Measurements from ENCODE around the gene OCA2. TPM values are rescaled to one million over a fixed set of nuclear protein-coding genes. Genes with fewer than 3 reads are reported as not detected.

The OCA2 gene
- total and polyA plus RNA-seq, 2 of the 13 experiments (the other 11 are each of a cell fraction or from before 2014, with no cell fraction given): 0.02 to 0.05 TPM

- H3K27ac ChIP-seq (ENCODE audit: extremely low read length, insufficient read depth, low read length): no peak overlapping the region
- H3K4me3 ChIP-seq (replicated peaks in 1 of 3; ENCODE audit: insufficient read depth in 1 of 3, low read depth in 2 of 3, low read length in 3 of 3): no peak overlapping the region
- ChIA-PET CTCF (ENCODE audit: low intra/inter-chr PET ratio, low total read pairs) (no interaction called here), POLR2A (no interaction called here)
- in situ Hi-C loops (cut with HindIII; ENCODE audit: extremely low pct_ligation_motif_present, low pct_unique_long_range_greater_than_20kb) (no loop called here), intact Hi-C loops (cut with micrococcal nuclease; ENCODE audit: unreplicated experiment) (no loop called here)
- no peak overlapping the region for H2AFZ ChIP-seq (ENCODE audit: low read length)
- H3K4me2 ChIP-seq (ENCODE audit: low read depth, low read length): no peak overlapping the region
- WGBS (ENCODE audit: low lambda C conversion rate): 0% methylated on average over 1 of the region's 1 CpG
- no peak overlapping the region for H3K9ac ChIP-seq (ENCODE audit: insufficient read depth, low read depth, low read length)
- H3K36me3 ChIP-seq (replicated peaks in 1 of 2; ENCODE audit: control insufficient read depth in 1 of 2, insufficient read depth in 2 of 2, low read length in 2 of 2): no peaks in the 10 kb centered on the region
- H3K79me2 ChIP-seq (ENCODE audit: insufficient read depth, low read length): no peaks in the 10 kb centered on the region
- TF ChIP-seq ZZZ3 (CRISPR knock-in tag; IDR thresholded peaks at IDR 0.05; ENCODE audit: borderline replicate concordance) (no peak), THRA (CRISPR knock-in tag; IDR thresholded peaks at IDR 0.05; ENCODE audit: borderline replicate concordance) (no peak), ELF1 (CRISPR knock-in tag; IDR thresholded peaks at IDR 0.05) (no peak), HCFC1 (IDR thresholded peaks at IDR 0.05; ENCODE audit: low read depth, low read length) (no peak), FOXK1 (CRISPR knock-in tag; IDR thresholded peaks at IDR 0.05; ENCODE audit: borderline replicate concordance, low read depth) (no peak), CERS6 (CRISPR knock-in tag; IDR thresholded peaks at IDR 0.05) (no peak)
- no peaks in the 10 kb centered on the region for H3K27me3 ChIP-seq (ENCODE audit: control insufficient read depth in 1 of 2, insufficient read depth in 2 of 2, low read length in 2 of 2)
- H4K20me1 ChIP-seq (ENCODE audit: insufficient read depth, low read length): no peaks in the 10 kb centered on the region
- FAIRE-seq (no peak), ATAC-seq (no peak), DNase-seq (ENCODE audit: low spot score) (no peak)
- no peaks in the 10 kb centered on the region for H3K4me1 ChIP-seq (ENCODE audit: insufficient read depth, low read length)
- BruUV-seq (replicated peaks): no TSS peak
- no peaks in the 10 kb centered on the region for H3K9me3 ChIP-seq (ENCODE audit: low read length)
Observed at GRCh38 chr15:27928386-27928785, 170.7 kb downstream of the OCA2 start.

GRCh38 chr15:27912283-27912682 lies 186.8 kb downstream of the OCA2 start:
- no peak overlapping the region for H3K4me2 ChIP-seq (ENCODE audit: low read depth, low read length)
- CTCF ChIA-PET (ENCODE audit: low intra/inter-chr PET ratio, low total read pairs): no interaction called here
- H3K9ac ChIP-seq (ENCODE audit: insufficient read depth, low read depth, low read length): no peak overlapping the region
- no peaks in the 10 kb centered on the region for H3K27me3 ChIP-seq (ENCODE audit: control insufficient read depth in 1 of 2, insufficient read depth in 2 of 2, low read length in 2 of 2)
- ATAC-seq (no peak), FAIRE-seq (no peak), DNase-seq (ENCODE audit: low spot score) (no peak)
- in situ Hi-C loops (cut with HindIII; ENCODE audit: extremely low pct_ligation_motif_present, low pct_unique_long_range_greater_than_20kb) (no loop called here), intact Hi-C loops (cut with micrococcal nuclease; ENCODE audit: unreplicated experiment) (no loop called here)
- no peak overlapping the region for H2AFZ ChIP-seq (ENCODE audit: low read length)
- no peak for TF ChIP-seq ETS1 (CRISPR knock-in tag; IDR thresholded peaks at IDR 0.05)
- no peak for TF ChIP-seq TCF7 (IDR thresholded peaks at IDR 0.05; ENCODE audit: low read depth)
- no peak overlapping the region for H3K4me3 ChIP-seq (replicated peaks in 1 of 3; ENCODE audit: insufficient read depth in 1 of 3, low read depth in 2 of 3, low read length in 3 of 3)
- H4K20me1 ChIP-seq (ENCODE audit: insufficient read depth, low read length): no peaks in the 10 kb centered on the region
- H3K4me1 ChIP-seq (ENCODE audit: insufficient read depth, low read length): no peaks in the 10 kb centered on the region
- POLR2A ChIA-PET: no interaction called here
- no peaks in the 10 kb centered on the region for H3K79me2 ChIP-seq (ENCODE audit: insufficient read depth, low read length)
- H3K27ac ChIP-seq (ENCODE audit: extremely low read length, insufficient read depth, low read length): no peak overlapping the region
- no peaks in the 10 kb centered on the region for H3K36me3 ChIP-seq (replicated peaks in 1 of 2; ENCODE audit: control insufficient read depth in 1 of 2, insufficient read depth in 2 of 2, low read length in 2 of 2)
- no peaks in the 10 kb centered on the region; the same call in 1 of the 2 replicates for H3K9me3 ChIP-seq (ENCODE audit: low read length)
- WGBS (ENCODE audit: low lambda C conversion rate): 24% methylated on average over 3 of the region's 3 CpGs
- no TSS peak for BruUV-seq (replicated peaks)

Measured in HepG2 (cell line).